Measurements from ENCODE around the gene ESRP2.

The ESRP2 gene

DNA sequence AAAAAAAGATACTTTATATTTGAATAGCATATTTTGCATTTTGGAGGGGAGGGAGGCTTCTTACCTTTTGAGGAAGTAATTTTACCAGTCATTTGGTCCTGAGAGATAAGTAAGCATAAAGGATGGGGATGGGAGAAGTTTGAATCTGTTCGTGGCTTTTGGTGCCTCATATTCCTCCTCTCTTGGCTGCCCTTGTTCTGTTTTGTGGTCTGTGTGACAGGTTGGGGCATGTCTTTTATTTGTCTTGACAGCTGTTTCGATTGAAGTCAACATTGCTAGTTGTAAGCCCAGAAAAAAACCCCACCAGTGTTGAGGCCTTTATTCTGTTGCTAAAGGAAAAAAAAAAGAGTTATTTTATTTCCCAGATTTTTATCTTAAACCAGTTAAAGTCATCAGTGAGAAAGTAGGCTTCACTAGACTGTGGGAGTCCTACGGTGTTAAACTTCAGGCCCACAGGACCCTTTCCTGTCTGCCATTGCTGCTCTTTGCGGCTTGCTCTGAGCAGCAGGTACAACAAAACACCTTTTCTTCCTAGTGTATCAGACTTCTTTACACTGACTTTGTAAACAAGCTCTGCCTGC, 39.8 kb upstream of the ESRP2 start:
- ChIA-PET CTCF (interaction anchor here (0.6 to 1.8 kb wide), 3 partner anchors 11 to 456 kb away, joined by 3 to 7 read pairs (median 3); partner anchors contain the start of gene SLC7A6), POLR2A (interaction anchor here (0.7 kb wide), 1 partner anchor 12 kb away, joined by 10 read pairs; the partner anchor contains the start of gene SLC7A6)
- Histone ChIP-seq H3K9me3 (ENCODE audit: control insufficient read depth, insufficient read depth, low read depth, low read length) (no peaks in the 10 kb centered on the region), H3K4me1 (ENCODE audit: control insufficient read depth, insufficient read depth, low read length) (no peaks in the 10 kb centered on the region; the same call in 1 of the 2 replicates), H3K27ac (ENCODE audit: extremely low read depth, low read depth, low read length) (peak overlapping the region; percentile 54), H3K36me3 (ENCODE audit: control insufficient read depth in 2 of 2, insufficient read depth in 1 of 2, low read length in 2 of 2) (peaks cover 9 to 40% of the 10 kb centered on the region in 2 experiments; a peak in 2 of 3 replicates), H3K4me3 (ENCODE audit: low read depth, low read length) (no peak overlapping the region)
- TF ChIP-seq ZBTB1 (tag by site-specific recombination; IDR thresholded peaks at IDR 0.05): no peak
- no peak for TF ChIP-seq ZNF837 (tag by site-specific recombination; IDR thresholded peaks at IDR 0.05)
- TF ChIP-seq PRDM4 (tag by site-specific recombination; IDR thresholded peaks at IDR 0.05): 0 out of 2 replicates have a peak, but pooled peaks have one; percentile 18

- H3K27ac ChIP-seq (ENCODE audit: extremely low read depth, low read depth, low read length): no peak overlapping the region
- peaks cover 9 to 34% of the 10 kb centered on the region in 2 experiments; a peak in 2 of 3 replicates for H3K36me3 ChIP-seq (ENCODE audit: control insufficient read depth in 2 of 2, insufficient read depth in 1 of 2, low read length in 2 of 2)
- ChIA-PET CTCF (interaction anchor here (0.8 to 1.1 kb wide), 3 partner anchors 10 to 54 kb away, joined by 3 to 5 read pairs (median 5); partner anchors contain the start of gene SLC7A6), POLR2A (interaction anchor here (0.5 to 0.7 kb wide), 2 partner anchors 8 to 35 kb away, joined by 3 to 4 read pairs; no protein-coding TSS in a partner anchor)
- no peaks in the 10 kb centered on the region for H3K9me3 ChIP-seq (ENCODE audit: control insufficient read depth, insufficient read depth, low read depth, low read length)
- H3K4me3 ChIP-seq (ENCODE audit: low read depth, low read length): no peak overlapping the region
- TF ChIP-seq ZFP3 (tag by site-specific recombination; IDR thresholded peaks at IDR 0.05; ENCODE audit: low read depth): no peak
- TF ChIP-seq SP2 (tag by site-specific recombination; IDR thresholded peaks at IDR 0.05): no peak
- no peak for TF ChIP-seq RBAK (tag by site-specific recombination; IDR thresholded peaks at IDR 0.05)
- no peak for TF ChIP-seq ZNF155 (tag by site-specific recombination; IDR thresholded peaks at IDR 0.05)
- TF ChIP-seq TSHZ1 (tag by site-specific recombination; IDR thresholded peaks at IDR 0.05; ENCODE audit: borderline replicate concordance): no peak
- no peak for TF ChIP-seq ZNF335 (tag by site-specific recombination; conservative IDR thresholded peaks at IDR 0.05)
- no peak for TF ChIP-seq ZBTB7A (tag by site-specific recombination; IDR thresholded peaks at IDR 0.05; ENCODE audit: low read depth)
- TF ChIP-seq GLIS1 (tag by site-specific recombination; IDR thresholded peaks at IDR 0.05): no peak
- no peaks in the 10 kb centered on the region; the same call in 1 of the 2 replicates for H3K4me1 ChIP-seq (ENCODE audit: control insufficient read depth, insufficient read depth, low read length)
These were observed 38.5 kb upstream of the ESRP2 start for GRCh38 chr16:68274441-68274840.

DNA sequence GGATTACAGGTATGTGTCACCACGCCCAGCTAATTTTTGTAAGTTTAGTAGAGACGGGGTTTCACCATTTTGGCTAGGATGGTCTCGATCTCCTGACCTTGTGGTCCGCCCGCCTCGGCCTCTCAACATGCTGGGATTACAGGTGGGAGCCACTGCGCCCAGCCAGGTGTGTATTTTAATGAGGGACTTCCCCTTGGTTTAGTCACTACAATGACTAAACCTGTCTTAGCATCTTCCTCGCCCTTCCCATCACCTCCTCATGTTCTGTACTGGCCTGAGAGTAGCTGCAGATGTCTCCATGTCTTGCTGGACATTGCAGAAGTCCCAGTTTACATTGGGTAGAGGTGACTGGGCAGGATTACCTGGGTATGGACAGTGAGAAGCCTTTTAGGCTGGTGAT, 38.0 kb upstream of the ESRP2 start:
- H3K4me1 ChIP-seq (ENCODE audit: control insufficient read depth, insufficient read depth, low read length): peaks cover 3% of the 10 kb centered on the region
- ChIA-PET CTCF (interaction anchor here (0.8 to 1.8 kb wide), 5 partner anchors 10 to 180 kb away, joined by 3 to 7 read pairs (median 5); partner anchors contain the start of gene SLC7A6), POLR2A (interaction anchor here (0.5 to 0.7 kb wide), 2 partner anchors 9 to 35 kb away, joined by 3 to 4 read pairs; no protein-coding TSS in a partner anchor)
- H3K9me3 ChIP-seq (ENCODE audit: control insufficient read depth, insufficient read depth, low read depth, low read length): no peaks in the 10 kb centered on the region
- H3K27ac ChIP-seq (ENCODE audit: extremely low read depth, low read depth, low read length): no peak overlapping the region
- H3K4me3 ChIP-seq (ENCODE audit: low read depth, low read length): no peak overlapping the region
- TF ChIP-seq ZNF670 (tag by site-specific recombination; IDR thresholded peaks at IDR 0.05; ENCODE audit: low read depth) (no peak), ZNF18 (tag by site-specific recombination; IDR thresholded peaks at IDR 0.05) (no peak), ZNF626 (tag by site-specific recombination; IDR thresholded peaks at IDR 0.05) (no peak), ZNF48 (tag by site-specific recombination; IDR thresholded peaks at IDR 0.05) (no peak), ZBTB8A (tag by site-specific recombination; IDR thresholded peaks at IDR 0.05) (no peak), ZNF132 (tag by site-specific recombination; IDR thresholded peaks at IDR 0.05; ENCODE audit: borderline replicate concordance) (no peak), ZBTB26 (tag by site-specific recombination; optimal IDR thresholded peaks at IDR 0.05) (no peak), ZBTB7A (tag by site-specific recombination; IDR thresholded peaks at IDR 0.05; ENCODE audit: low read depth) (no peak), ZNF292 (tag by site-specific recombination; IDR thresholded peaks at IDR 0.05; ENCODE audit: borderline replicate concordance, low read depth) (no peak), ZNF302 (tag by site-specific recombination; IDR thresholded peaks at IDR 0.05; ENCODE audit: low read depth) (no peak)
- peaks cover 4 to 34% of the 10 kb centered on the region in 2 experiments; a peak in 2 of 3 replicates for H3K36me3 ChIP-seq (ENCODE audit: control insufficient read depth in 2 of 2, insufficient read depth in 1 of 2, low read length in 2 of 2)

All from HEK293 (cell line).